Measurements from ENCODE around the gene ARFIP1.

Gene ARFIP1

DNA sequence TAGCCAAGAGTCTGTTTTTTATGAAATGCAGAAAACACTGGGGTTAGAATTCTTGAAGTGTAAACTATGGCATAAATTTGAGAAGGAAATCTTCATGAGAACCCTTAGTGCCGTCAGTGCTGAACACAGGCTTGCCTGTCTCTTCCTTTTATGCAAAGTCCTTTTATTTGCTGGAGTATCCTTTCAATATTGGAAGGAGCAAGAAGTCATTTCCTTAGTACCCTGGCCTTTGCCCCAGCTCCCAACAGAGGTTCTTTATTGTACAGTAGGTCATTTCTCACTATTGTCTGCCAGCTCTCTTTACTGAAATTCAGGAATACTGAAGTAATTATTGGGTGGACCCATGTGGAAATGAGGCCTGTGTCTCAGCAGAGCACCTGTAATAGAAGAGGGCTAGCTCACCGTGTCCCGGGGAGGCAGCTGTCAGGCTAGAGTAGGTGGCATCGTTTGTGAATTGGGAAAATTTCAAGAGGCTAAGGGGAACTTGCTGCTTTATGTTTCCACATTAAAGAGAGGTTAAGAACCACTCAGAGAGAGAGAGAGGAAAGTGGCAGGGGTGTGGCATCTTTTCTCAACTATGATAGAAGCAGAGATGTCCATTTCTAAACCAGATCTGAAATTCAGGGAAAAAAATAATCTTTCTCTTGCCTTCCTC, 165.0 kb downstream of the ARFIP1 start:
- no peak overlapping the region for H3K4me3 ChIP-seq (ENCODE audit: insufficient read length, low read depth)
- H3K9me3 ChIP-seq (ENCODE audit: insufficient read depth, low read length) = no peaks in the 10 kb centered on the region
- DNase-seq (ENCODE audit: low read depth, low spot score) = no peak
- TF ChIP-seq YY1 (IDR thresholded peaks at IDR 0.05; ENCODE audit: insufficient read depth, insufficient read length) (no peak), ZNF274 (IDR thresholded peaks at IDR 0.05; ENCODE audit: low read depth, low read length) (no peak), SUZ12 (IDR thresholded peaks at IDR 0.05; ENCODE audit: extremely low read depth, insufficient read depth, insufficient read length) (no peak)
- no peaks in the 10 kb centered on the region for H3K27me3 ChIP-seq (ENCODE audit: insufficient read depth, insufficient read length)
- no peaks in the 10 kb centered on the region for H3K4me1 ChIP-seq (ENCODE audit: insufficient read depth, insufficient read length)
- H3K36me3 ChIP-seq (ENCODE audit: insufficient read depth, insufficient read length, low read length) = peaks cover 4% of the 10 kb centered on the region
- H3K9ac ChIP-seq (ENCODE audit: insufficient read length, low read depth) = no peak overlapping the region

DNA sequence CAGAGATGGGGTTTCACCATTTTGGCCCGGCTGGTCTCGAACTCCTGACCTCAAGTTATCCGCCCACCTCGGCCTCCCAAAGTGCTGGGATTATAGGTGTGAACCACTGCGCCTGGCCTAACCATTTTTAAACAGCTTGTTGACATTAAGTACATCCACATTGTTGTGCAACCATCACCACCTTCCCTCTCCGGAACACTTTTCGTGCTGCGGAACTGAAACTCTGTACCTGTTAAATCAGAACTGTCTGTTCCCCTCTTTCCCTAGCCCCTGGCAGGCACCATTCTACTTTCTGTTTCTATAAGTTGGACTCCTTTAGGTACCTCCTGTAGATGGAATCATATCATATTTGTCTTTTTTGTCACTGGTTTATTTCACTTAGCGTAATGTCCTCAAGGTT, 165.9 kb downstream of the ARFIP1 start:
- Histone ChIP-seq H3K27me3 (ENCODE audit: insufficient read depth, insufficient read length) (no peaks in the 10 kb centered on the region), H3K36me3 (ENCODE audit: insufficient read depth, insufficient read length, low read length) (peaks cover 4% of the 10 kb centered on the region), H3K4me1 (ENCODE audit: insufficient read depth, insufficient read length) (no peaks in the 10 kb centered on the region), H3K9ac (ENCODE audit: insufficient read length, low read depth) (no peak overlapping the region), H3K9me3 (ENCODE audit: insufficient read depth, low read length) (no peaks in the 10 kb centered on the region), H3K4me3 (ENCODE audit: insufficient read length, low read depth) (no peak overlapping the region)
- TF ChIP-seq SUZ12 (IDR thresholded peaks at IDR 0.05; ENCODE audit: extremely low read depth, insufficient read depth, insufficient read length) = no peak
- no peak for TF ChIP-seq ZNF274 (IDR thresholded peaks at IDR 0.05; ENCODE audit: low read depth, low read length)
- no peak for TF ChIP-seq YY1 (IDR thresholded peaks at IDR 0.05; ENCODE audit: insufficient read depth, insufficient read length)
- no peak for DNase-seq (ENCODE audit: low read depth, low spot score)

DNA sequence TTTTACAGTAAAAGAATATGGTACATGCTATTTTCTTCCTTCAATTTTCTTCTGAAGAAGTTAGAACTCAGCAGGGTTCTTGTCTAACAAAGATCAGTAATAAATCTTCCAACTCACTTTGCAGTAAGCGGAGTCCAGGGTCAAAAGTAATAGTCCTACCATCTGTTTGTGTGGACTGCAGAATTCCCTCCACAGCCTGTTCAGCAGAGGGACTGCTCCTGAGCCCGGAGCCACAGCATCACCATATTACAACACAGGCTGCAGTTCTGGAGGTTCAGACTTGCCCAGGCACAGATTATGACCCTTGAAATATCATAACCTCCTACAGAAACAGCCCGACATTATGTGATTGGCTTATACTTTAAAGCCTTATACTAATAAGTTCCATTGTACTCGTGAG, 166.7 kb downstream of the ARFIP1 start:
- no peak overlapping the region for H3K4me3 ChIP-seq (ENCODE audit: insufficient read length, low read depth)
- H3K27me3 ChIP-seq (ENCODE audit: insufficient read depth, insufficient read length) = no peaks in the 10 kb centered on the region
- H3K36me3 ChIP-seq (ENCODE audit: insufficient read depth, insufficient read length, low read length) = peaks cover 4% of the 10 kb centered on the region
- DNase-seq (ENCODE audit: low read depth, low spot score) = no peak
- H3K9me3 ChIP-seq (ENCODE audit: insufficient read depth, low read length) = no peaks in the 10 kb centered on the region
- TF ChIP-seq ZNF274 (IDR thresholded peaks at IDR 0.05; ENCODE audit: low read depth, low read length) (no peak), YY1 (IDR thresholded peaks at IDR 0.05; ENCODE audit: insufficient read depth, insufficient read length) (no peak), SUZ12 (IDR thresholded peaks at IDR 0.05; ENCODE audit: extremely low read depth, insufficient read depth, insufficient read length) (no peak)
- no peaks in the 10 kb centered on the region for H3K4me1 ChIP-seq (ENCODE audit: insufficient read depth, insufficient read length)
- H3K9ac ChIP-seq (ENCODE audit: insufficient read length, low read depth) = no peak overlapping the region

- peaks cover 4% of the 10 kb centered on the region for H3K36me3 ChIP-seq (ENCODE audit: insufficient read depth, insufficient read length, low read length)
- TF ChIP-seq ZNF274 (IDR thresholded peaks at IDR 0.05; ENCODE audit: low read depth, low read length) (no peak), SUZ12 (IDR thresholded peaks at IDR 0.05; ENCODE audit: extremely low read depth, insufficient read depth, insufficient read length) (no peak), YY1 (IDR thresholded peaks at IDR 0.05; ENCODE audit: insufficient read depth, insufficient read length) (no peak)
These were observed 167.6 kb downstream of the ARFIP1 start for GRCh38 chr4:152947311-152947710.

GRCh38 chr4:152949930-152950329, 170.2 kb downstream of the ARFIP1 start:
- H3K4me1 ChIP-seq (ENCODE audit: insufficient read depth, insufficient read length) = no peaks in the 10 kb centered on the region
- H3K36me3 ChIP-seq (ENCODE audit: insufficient read depth, insufficient read length, low read length) = no peaks in the 10 kb centered on the region
- H3K4me3 ChIP-seq (ENCODE audit: insufficient read length, low read depth) = no peak overlapping the region
- TF ChIP-seq ZNF274 (IDR thresholded peaks at IDR 0.05; ENCODE audit: low read depth, low read length) (no peak), YY1 (IDR thresholded peaks at IDR 0.05; ENCODE audit: insufficient read depth, insufficient read length) (no peak), SUZ12 (IDR thresholded peaks at IDR 0.05; ENCODE audit: extremely low read depth, insufficient read depth, insufficient read length) (no peak)
- DNase-seq (ENCODE audit: low read depth, low spot score) = no peak
- no peak overlapping the region for H3K9ac ChIP-seq (ENCODE audit: insufficient read length, low read depth)
- H3K27me3 ChIP-seq (ENCODE audit: insufficient read depth, insufficient read length) = no peaks in the 10 kb centered on the region
- H3K9me3 ChIP-seq (ENCODE audit: insufficient read depth, low read length) = no peaks in the 10 kb centered on the region

More at GRCh38 chr4:152947311-152947710, 167.6 kb downstream of the ARFIP1 start:
- Histone ChIP-seq H3K4me1 (ENCODE audit: insufficient read depth, insufficient read length) (no peaks in the 10 kb centered on the region), H3K9ac (ENCODE audit: insufficient read length, low read depth) (no peak overlapping the region), H3K9me3 (ENCODE audit: insufficient read depth, low read length) (no peaks in the 10 kb centered on the region), H3K4me3 (ENCODE audit: insufficient read length, low read depth) (no peak overlapping the region), H3K27me3 (ENCODE audit: insufficient read depth, insufficient read length) (no peaks in the 10 kb centered on the region)
- no peak for DNase-seq (ENCODE audit: low read depth, low spot score)

GRCh38 chr4:152950402-152951274, 170.9 kb downstream of the ARFIP1 start:
- no peak overlapping the region for H3K9ac ChIP-seq (ENCODE audit: insufficient read length, low read depth)
- no peak for DNase-seq (ENCODE audit: low read depth, low spot score)
- no peaks in the 10 kb centered on the region for H3K27me3 ChIP-seq (ENCODE audit: insufficient read depth, insufficient read length)
- no peaks in the 10 kb centered on the region for H3K36me3 ChIP-seq (ENCODE audit: insufficient read depth, insufficient read length, low read length)
- H3K9me3 ChIP-seq (ENCODE audit: insufficient read depth, low read length) = no peaks in the 10 kb centered on the region
- H3K4me3 ChIP-seq (ENCODE audit: insufficient read length, low read depth) = no peak overlapping the region
- no peaks in the 10 kb centered on the region for H3K4me1 ChIP-seq (ENCODE audit: insufficient read depth, insufficient read length)
- TF ChIP-seq SUZ12 (IDR thresholded peaks at IDR 0.05; ENCODE audit: extremely low read depth, insufficient read depth, insufficient read length) = no peak
- TF ChIP-seq YY1 (IDR thresholded peaks at IDR 0.05; ENCODE audit: insufficient read depth, insufficient read length) = no peak
- TF ChIP-seq ZNF274 (IDR thresholded peaks at IDR 0.05; ENCODE audit: low read depth, low read length) = no peak

DNA sequence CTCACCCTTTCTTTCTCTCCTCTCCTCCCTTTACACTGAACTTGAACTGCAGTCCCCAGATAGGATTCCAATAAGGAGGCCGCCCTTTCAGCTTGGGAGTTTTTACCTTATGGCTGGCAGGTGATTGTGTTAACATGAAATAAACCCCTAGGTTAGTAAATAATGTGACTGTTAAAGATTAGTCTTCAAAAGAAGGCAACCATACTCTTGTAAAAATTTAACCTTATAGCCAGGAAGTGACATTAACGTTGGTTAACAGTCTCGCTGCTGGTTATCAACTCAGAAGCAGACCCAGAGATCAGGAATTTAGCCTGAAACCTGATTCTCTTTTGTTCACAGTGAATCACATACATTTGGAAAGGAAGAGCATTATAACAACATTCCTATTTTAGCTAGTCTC, 171.6 kb downstream of the ARFIP1 start:
- Histone ChIP-seq H3K4me1 (ENCODE audit: insufficient read depth, insufficient read length) (no peaks in the 10 kb centered on the region), H3K9ac (ENCODE audit: insufficient read length, low read depth) (no peak overlapping the region), H3K9me3 (ENCODE audit: insufficient read depth, low read length) (no peaks in the 10 kb centered on the region), H3K4me3 (ENCODE audit: insufficient read length, low read depth) (no peak overlapping the region), H3K36me3 (ENCODE audit: insufficient read depth, insufficient read length, low read length) (no peaks in the 10 kb centered on the region), H3K27me3 (ENCODE audit: insufficient read depth, insufficient read length) (no peaks in the 10 kb centered on the region)
- DNase-seq (ENCODE audit: low read depth, low spot score) = no peak
- TF ChIP-seq ZNF274 (IDR thresholded peaks at IDR 0.05; ENCODE audit: low read depth, low read length) (no peak), YY1 (IDR thresholded peaks at IDR 0.05; ENCODE audit: insufficient read depth, insufficient read length) (no peak)
